ENCODE results near the gene ARID1A. TPM values are rescaled to one million over a fixed set of nuclear protein-coding genes. Genes with fewer than 3 reads are reported as not detected.

The ARID1A gene
- total and polyA plus RNA-seq, 11 donors: 14.1 to 73.9 (median 45.3) TPM

DNA sequence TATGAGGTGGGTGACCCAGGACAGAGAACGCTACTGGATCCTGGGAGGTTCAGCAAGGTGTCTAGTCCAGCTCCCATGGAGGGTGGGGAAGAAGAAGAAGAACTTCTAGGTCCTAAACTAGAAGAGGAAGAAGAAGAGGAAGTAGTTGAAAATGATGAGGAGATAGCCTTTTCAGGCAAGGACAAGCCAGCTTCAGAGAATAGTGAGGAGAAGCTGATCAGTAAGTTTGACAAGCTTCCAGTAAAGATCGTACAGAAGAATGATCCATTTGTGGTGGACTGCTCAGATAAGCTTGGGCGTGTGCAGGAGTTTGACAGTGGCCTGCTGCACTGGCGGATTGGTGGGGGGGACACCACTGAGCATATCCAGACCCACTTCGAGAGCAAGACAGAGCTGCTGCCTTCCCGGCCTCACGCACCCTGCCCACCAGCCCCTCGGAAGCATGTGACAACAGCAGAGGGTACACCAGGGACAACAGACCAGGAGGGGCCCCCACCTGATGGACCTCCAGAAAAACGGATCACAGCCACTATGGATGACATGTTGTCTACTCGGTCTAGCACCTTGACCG lies 83.4 kb downstream of the ARID1A start:
- H3K9me3 ChIP-seq: no peaks in the 10 kb centered on the region
- DNase-seq (no peak), ATAC-seq (no peak)
- H3K27me3 ChIP-seq: no peaks in the 10 kb centered on the region
- TF ChIP-seq, protein P1, sequence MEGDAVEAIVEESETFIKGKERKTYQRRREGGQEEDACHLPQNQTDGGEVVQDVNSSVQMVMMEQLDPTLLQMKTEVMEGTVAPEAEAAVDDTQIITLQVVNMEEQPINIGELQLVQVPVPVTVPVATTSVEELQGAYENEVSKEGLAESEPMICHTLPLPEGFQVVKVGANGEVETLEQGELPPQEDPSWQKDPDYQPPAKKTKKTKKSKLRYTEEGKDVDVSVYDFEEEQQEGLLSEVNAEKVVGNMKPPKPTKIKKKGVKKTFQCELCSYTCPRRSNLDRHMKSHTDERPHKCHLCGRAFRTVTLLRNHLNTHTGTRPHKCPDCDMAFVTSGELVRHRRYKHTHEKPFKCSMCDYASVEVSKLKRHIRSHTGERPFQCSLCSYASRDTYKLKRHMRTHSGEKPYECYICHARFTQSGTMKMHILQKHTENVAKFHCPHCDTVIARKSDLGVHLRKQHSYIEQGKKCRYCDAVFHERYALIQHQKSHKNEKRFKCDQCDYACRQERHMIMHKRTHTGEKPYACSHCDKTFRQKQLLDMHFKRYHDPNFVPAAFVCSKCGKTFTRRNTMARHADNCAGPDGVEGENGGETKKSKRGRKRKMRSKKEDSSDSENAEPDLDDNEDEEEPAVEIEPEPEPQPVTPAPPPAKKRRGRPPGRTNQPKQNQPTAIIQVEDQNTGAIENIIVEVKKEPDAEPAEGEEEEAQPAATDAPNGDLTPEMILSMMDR (IDR thresholded peaks at IDR 0.05): no peak
- no peak for TF ChIP-seq POLR2A (IDR thresholded peaks at IDR 0.05)
- H3K4me1 ChIP-seq: peaks cover 8 to 43% (median 28%) of the 10 kb centered on the region in 12 donors
- H3K4me3 ChIP-seq: no peak overlapping the region
- intact Hi-C loops (cut with DNase I): no loop called here
- WGBS, 4 donors: 63 to 78% (median 68%) methylated on average over 11 of the region's 11 CpGs
- peak overlapping the region in 1 of 12 donors; percentile 3 for H3K27ac ChIP-seq
- peaks cover 5 to 94% (median 75%) of the 10 kb centered on the region in 9 donors for H3K36me3 ChIP-seq

- no peaks in the 10 kb centered on the region for H3K9me3 ChIP-seq
- intact Hi-C loops (cut with DNase I): loop anchor here in 2 of 10 donors (5.0 kb wide), 2 partner anchors 33 to 38 kb away; no protein-coding TSS in a partner anchor
- H3K36me3 ChIP-seq: peaks cover 0 to 81% (median 62%) of the 10 kb centered on the region in 9 donors
- TF ChIP-seq POLR2A (IDR thresholded peaks at IDR 0.05): no peak
- TF ChIP-seq, protein P1 (IDR thresholded peaks at IDR 0.05): no peak
- DNase-seq (no peak), ATAC-seq (no peak)
- H3K4me1 ChIP-seq: peaks cover 12 to 53% (median 40%) of the 10 kb centered on the region in 12 donors
- no peak overlapping the region for H3K4me3 ChIP-seq
- H3K27me3 ChIP-seq: no peaks in the 10 kb centered on the region
- H3K27ac ChIP-seq: no peak overlapping the region
- 89 to 92% (median 92%) methylated on average over 17 to 21 of the region's 21 CpGs for WGBS, 4 donors
Measured at GRCh38 chr1:26780344-26780957, 84.6 kb downstream of the ARID1A start.

DNA sequence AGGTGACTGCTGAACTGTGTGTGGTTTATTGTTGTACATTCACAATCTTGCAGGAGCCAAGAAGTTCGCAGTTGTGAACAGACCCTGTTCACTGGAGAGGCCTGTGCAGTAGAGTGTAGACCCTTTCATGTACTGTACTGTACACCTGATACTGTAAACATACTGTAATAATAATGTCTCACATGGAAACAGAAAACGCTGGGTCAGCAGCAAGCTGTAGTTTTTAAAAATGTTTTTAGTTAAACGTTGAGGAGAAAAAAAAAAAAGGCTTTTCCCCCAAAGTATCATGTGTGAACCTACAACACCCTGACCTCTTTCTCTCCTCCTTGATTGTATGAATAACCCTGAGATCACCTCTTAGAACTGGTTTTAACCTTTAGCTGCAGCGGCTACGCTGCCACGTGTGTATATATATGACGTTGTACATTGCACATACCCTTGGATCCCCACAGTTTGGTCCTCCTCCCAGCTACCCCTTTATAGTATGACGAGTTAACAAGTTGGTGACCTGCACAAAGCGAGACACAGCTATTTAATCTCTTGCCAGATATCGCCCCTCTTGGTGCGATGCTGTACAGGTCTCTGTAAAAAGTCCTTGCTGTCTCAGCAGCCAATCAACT lies 85.5 kb downstream of the ARID1A start:
- Histone ChIP-seq H3K27ac (peak overlapping the region in 2 of 12 donors; percentile 17 to 98), H3K36me3 (peaks cover 0 to 72% (median 54%) of the 10 kb centered on the region in 9 donors), H3K4me1 (peaks cover 12 to 57% (median 49%) of the 10 kb centered on the region in 12 donors), H3K9me3 (no peaks in the 10 kb centered on the region), H3K27me3 (no peaks in the 10 kb centered on the region), H3K4me3 (no peak overlapping the region)
- no peak for TF ChIP-seq POLR2A (IDR thresholded peaks at IDR 0.05)
- TF ChIP-seq, protein P1 (IDR thresholded peaks at IDR 0.05): no peak
- no peak for DNase-seq
- 56 to 66% (median 59%) methylated on average over 11 of the region's 11 CpGs for WGBS, 4 donors
- intact Hi-C loops (cut with DNase I): loop anchor here in 2 of 10 donors (5.0 kb wide), 2 partner anchors 34 to 39 kb away; no protein-coding TSS in a partner anchor
- ATAC-seq: no peak

All from heart left ventricle (tissue), 16 donors.